OCI-LY1 (cell line): ENCODE measurements around the gene DOCK10.

ENCODE experiments used
- H2AFZ ChIP-seq: fragments of 200-600 bp; sonication (generic), shearing (Covaris generic); 2 replicates; pipeline ENCODE4 v1.6.0; 2014; ENCODE audit warnings: antibody characterized with exemption, mild to moderate bottlenecking, low read length
- H3F3A ChIP-seq: fragments of 200-600 bp; sonication (generic), shearing (Covaris generic); 2 replicates; pipeline ENCODE4 v1.6.0; 2014; ENCODE audit warnings: mild to moderate bottlenecking, antibody characterized with exemption, low read length, moderate library complexity; ENCODE audit not compliant: insufficient read depth
- H3K27ac ChIP-seq: fragments of 200-600 bp; sonication (generic); 2 replicates; pipeline ENCODE4 v1.5.1; 2014; ENCODE audit warnings: low read length, mixed run types, mild to moderate bottlenecking, low read depth; ENCODE audit not compliant: poor library complexity, severe bottlenecking
- H3K27me3 ChIP-seq: fragments of 200-600 bp; sonication (generic); 2 replicates; pipeline ENCODE4 v1.6.0; 2014; ENCODE audit warnings: antibody characterized with exemption, mild to moderate bottlenecking, low read length, moderate library complexity; ENCODE audit not compliant: insufficient read depth
- H3K36me3 ChIP-seq: fragments of 200-600 bp; sonication (generic); 2 replicates; pipeline ENCODE4 v1.6.1; 2014; ENCODE audit warnings: mild to moderate bottlenecking, antibody characterized with exemption, low read length, moderate library complexity, mixed read lengths; ENCODE audit not compliant: insufficient read depth
- H3K4me1 ChIP-seq: fragments of 200-600 bp; sonication (generic); 2 replicates; pipeline ENCODE4 v1.5.1; 2014; ENCODE audit warnings: mild to moderate bottlenecking, low read length, moderate library complexity; ENCODE audit not compliant: insufficient read depth, severe bottlenecking
- H3K4me2 ChIP-seq: fragments of 200-600 bp; sonication (generic), shearing (Covaris generic); 2 replicates; pipeline ENCODE4 v1.6.1; 2014; ENCODE audit warnings: low read length
- H3K4me3 ChIP-seq: fragments of 200-600 bp; sonication (generic); 2 replicates; pipeline ENCODE4 v1.5.1; 2014; ENCODE audit warnings: low read length, low read depth, mild to moderate bottlenecking, mixed read lengths; ENCODE audit not compliant: poor library complexity, severe bottlenecking
- H3K79me2 ChIP-seq: fragments of 200-600 bp; shearing (Covaris generic); 2 replicates; pipeline ENCODE4 v1.6.1; 2016; ENCODE audit warnings: mixed run types, low read length, mixed read lengths; ENCODE audit not compliant: insufficient read depth
- H3K9ac ChIP-seq: fragments of 200-600 bp; sonication (generic), shearing (Covaris generic); 2 replicates; pipeline ENCODE4 v1.6.1; 2014; ENCODE audit warnings: mild to moderate bottlenecking, low read length, mixed read lengths
- H3K9me2 ChIP-seq: fragments of 200-600 bp; sonication (generic), shearing (Covaris generic); 2 replicates; pipeline ENCODE4 v1.6.1; 2014; ENCODE audit warnings: low read depth, mild to moderate bottlenecking, low read length, mixed read lengths
- H3K9me3 ChIP-seq: fragments of 200-600 bp; shearing (Covaris generic); 2 replicates; pipeline ENCODE4 v1.6.1; 2014; ENCODE audit warnings: low read length, mixed read lengths
- H4K20me1 ChIP-seq: fragments of 200-600 bp; sonication (generic), shearing (Covaris generic); 2 replicates; pipeline ENCODE4 v1.6.0; 2016; ENCODE audit warnings: mild to moderate bottlenecking, low read length; ENCODE audit not compliant: insufficient read depth
- EZH2 ChIP-seq: fragments of 200-600 bp; sonication (generic), shearing (Covaris generic); IDR thresholded peaks from 2 replicates; pipeline ENCODE4 v1.8.0; 2017; ENCODE audit warnings: borderline replicate concordance, mixed run types, mild to moderate bottlenecking, antibody characterized with exemption, low read length, moderate library complexity, mixed read lengths
- TF ChIP-seq, protein P1 (sequence below): fragments of 200-600 bp; sonication (generic), shearing (Covaris generic); IDR thresholded peaks from 2 replicates; pipeline ENCODE4 v1.5.1; 2017; ENCODE audit warnings: mild to moderate bottlenecking, antibody characterized with exemption, low read length, moderate library complexity, mixed read lengths

The DOCK10 gene

GRCh38 chr2:225073198-225073597, 30.9 kb upstream of the DOCK10 start:
- Histone ChIP-seq H3K4me3 (no peak overlapping the region), H3K27me3 (no peaks in the 10 kb centered on the region), H2AFZ (no peak overlapping the region), H3K9me3 (no peaks in the 10 kb centered on the region), H4K20me1 (no peaks in the 10 kb centered on the region), H3K36me3 (no peaks in the 10 kb centered on the region), H3K4me1 (no peaks in the 10 kb centered on the region), H3K9me2 (no peaks in the 10 kb centered on the region), H3K27ac (no peak overlapping the region), H3K79me2 (no peaks in the 10 kb centered on the region), H3K4me2 (no peak overlapping the region), H3F3A (no peaks in the 10 kb centered on the region), H3K9ac (no peak overlapping the region)
- TF ChIP-seq, protein P1, sequence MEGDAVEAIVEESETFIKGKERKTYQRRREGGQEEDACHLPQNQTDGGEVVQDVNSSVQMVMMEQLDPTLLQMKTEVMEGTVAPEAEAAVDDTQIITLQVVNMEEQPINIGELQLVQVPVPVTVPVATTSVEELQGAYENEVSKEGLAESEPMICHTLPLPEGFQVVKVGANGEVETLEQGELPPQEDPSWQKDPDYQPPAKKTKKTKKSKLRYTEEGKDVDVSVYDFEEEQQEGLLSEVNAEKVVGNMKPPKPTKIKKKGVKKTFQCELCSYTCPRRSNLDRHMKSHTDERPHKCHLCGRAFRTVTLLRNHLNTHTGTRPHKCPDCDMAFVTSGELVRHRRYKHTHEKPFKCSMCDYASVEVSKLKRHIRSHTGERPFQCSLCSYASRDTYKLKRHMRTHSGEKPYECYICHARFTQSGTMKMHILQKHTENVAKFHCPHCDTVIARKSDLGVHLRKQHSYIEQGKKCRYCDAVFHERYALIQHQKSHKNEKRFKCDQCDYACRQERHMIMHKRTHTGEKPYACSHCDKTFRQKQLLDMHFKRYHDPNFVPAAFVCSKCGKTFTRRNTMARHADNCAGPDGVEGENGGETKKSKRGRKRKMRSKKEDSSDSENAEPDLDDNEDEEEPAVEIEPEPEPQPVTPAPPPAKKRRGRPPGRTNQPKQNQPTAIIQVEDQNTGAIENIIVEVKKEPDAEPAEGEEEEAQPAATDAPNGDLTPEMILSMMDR = no peak
- no peak for TF ChIP-seq EZH2

GRCh38 chr2:225072444-225072843, 30.2 kb upstream of the DOCK10 start:
- H3K4me3 ChIP-seq = no peak overlapping the region
- no peaks in the 10 kb centered on the region for H3K79me2 ChIP-seq
- H3K27ac ChIP-seq = no peak overlapping the region
- no peaks in the 10 kb centered on the region for H3K9me3 ChIP-seq
- no peaks in the 10 kb centered on the region for H3K4me1 ChIP-seq
- no peak for TF ChIP-seq EZH2
- TF ChIP-seq, protein P1 = no peak
- H3K9me2 ChIP-seq = no peaks in the 10 kb centered on the region
- H3K36me3 ChIP-seq = no peaks in the 10 kb centered on the region
- no peak overlapping the region for H2AFZ ChIP-seq
- no peak overlapping the region for H3K9ac ChIP-seq
- no peaks in the 10 kb centered on the region for H4K20me1 ChIP-seq
- H3F3A ChIP-seq = no peaks in the 10 kb centered on the region
- H3K4me2 ChIP-seq = no peak overlapping the region
- H3K27me3 ChIP-seq = no peaks in the 10 kb centered on the region

- Histone ChIP-seq H3K4me2 (no peak overlapping the region), H4K20me1 (no peaks in the 10 kb centered on the region), H3K4me3 (no peak overlapping the region), H3K27me3 (no peaks in the 10 kb centered on the region), H3K4me1 (no peaks in the 10 kb centered on the region), H3K36me3 (no peaks in the 10 kb centered on the region), H3K9me2 (no peaks in the 10 kb centered on the region), H3F3A (no peaks in the 10 kb centered on the region), H3K9ac (no peak overlapping the region), H2AFZ (no peak overlapping the region), H3K27ac (no peak overlapping the region), H3K79me2 (no peaks in the 10 kb centered on the region), H3K9me3 (no peaks in the 10 kb centered on the region)
- TF ChIP-seq, protein P1 = no peak
- TF ChIP-seq EZH2 = no peak
These were observed 28.5 kb upstream of the DOCK10 start for GRCh38 chr2:225070811-225071210.
